WI38 (cell line): ENCODE results near the gene RAPGEF2.

Experiments used
- H3K4me3 ChIP-seq: 2 replicates; pipeline ENCODE4 v1.5.1; 2011; ENCODE audit warnings: low read depth, mild to moderate bottlenecking, control low read depth, low read length
- TF ChIP-seq, protein P1 (sequence below): IDR thresholded peaks from 2 replicates; pipeline ENCODE4 v1.5.1; 2012; ENCODE audit warnings: low read depth, mild to moderate bottlenecking, control low read depth, low read length

RAPGEF2 gene

DNA sequence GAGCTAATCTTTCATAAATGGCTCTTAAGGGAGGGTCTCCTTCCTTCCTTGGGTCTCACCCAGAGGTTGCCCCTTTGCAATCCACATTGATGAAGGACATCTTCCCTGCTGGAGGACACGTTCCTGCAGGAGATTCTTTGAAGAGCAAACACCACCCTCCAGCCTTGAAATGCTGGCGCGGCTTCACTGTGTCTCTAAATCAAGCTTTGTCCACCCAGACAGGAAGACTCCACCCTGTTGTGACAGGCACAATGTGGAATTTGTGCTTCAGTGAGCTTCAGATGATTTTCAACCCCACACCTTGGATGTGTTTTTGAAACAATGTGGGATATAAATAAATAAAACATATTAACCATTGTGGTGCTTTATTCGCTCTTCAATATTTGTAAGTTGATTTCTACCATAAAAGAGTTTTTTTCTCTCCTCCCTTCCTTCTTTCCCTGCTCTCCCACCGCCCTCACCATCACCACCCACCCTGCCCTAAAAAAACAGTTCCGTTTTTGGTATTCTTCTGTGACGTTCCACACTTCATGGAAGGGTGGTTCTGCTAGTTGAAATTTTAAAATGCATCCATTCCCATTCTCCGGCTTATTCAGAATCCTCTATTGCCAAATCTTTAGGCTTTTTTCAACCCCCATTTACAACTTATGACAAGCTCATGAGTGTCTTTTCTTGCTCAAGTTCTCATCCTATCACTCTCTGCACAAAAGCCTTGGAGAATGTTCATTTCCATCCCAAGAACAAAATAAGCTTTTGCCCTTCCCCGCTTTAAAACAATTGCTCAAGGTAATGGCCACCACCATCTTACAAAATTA lies 264.3 kb downstream of the RAPGEF2 start:
- TF ChIP-seq, protein P1, sequence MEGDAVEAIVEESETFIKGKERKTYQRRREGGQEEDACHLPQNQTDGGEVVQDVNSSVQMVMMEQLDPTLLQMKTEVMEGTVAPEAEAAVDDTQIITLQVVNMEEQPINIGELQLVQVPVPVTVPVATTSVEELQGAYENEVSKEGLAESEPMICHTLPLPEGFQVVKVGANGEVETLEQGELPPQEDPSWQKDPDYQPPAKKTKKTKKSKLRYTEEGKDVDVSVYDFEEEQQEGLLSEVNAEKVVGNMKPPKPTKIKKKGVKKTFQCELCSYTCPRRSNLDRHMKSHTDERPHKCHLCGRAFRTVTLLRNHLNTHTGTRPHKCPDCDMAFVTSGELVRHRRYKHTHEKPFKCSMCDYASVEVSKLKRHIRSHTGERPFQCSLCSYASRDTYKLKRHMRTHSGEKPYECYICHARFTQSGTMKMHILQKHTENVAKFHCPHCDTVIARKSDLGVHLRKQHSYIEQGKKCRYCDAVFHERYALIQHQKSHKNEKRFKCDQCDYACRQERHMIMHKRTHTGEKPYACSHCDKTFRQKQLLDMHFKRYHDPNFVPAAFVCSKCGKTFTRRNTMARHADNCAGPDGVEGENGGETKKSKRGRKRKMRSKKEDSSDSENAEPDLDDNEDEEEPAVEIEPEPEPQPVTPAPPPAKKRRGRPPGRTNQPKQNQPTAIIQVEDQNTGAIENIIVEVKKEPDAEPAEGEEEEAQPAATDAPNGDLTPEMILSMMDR = no peak

DNA sequence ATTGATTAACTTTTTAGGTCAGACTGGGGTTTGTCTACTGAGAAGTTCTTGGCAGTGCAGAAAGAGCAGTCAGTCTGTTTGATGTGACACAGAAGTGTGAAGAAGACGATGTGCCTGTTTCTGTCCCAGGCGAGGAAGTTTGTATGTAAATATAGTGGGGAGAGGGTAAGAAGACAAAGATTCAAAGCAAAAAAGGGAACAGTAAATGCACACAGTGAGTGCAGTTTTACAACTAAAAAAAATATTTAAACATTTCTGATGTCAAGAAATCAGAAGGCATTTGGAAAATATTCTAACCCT lies 264.9 kb downstream of the RAPGEF2 start:
- TF ChIP-seq, protein P1 = no peak
- H3K4me3 ChIP-seq = no peak overlapping the region

More for the DNA sequence above, 264.3 kb downstream of the RAPGEF2 start:
- 0 out of 2 replicates have a peak overlapping the region, but pooled peaks have one; percentile 16 for H3K4me3 ChIP-seq

DNA sequence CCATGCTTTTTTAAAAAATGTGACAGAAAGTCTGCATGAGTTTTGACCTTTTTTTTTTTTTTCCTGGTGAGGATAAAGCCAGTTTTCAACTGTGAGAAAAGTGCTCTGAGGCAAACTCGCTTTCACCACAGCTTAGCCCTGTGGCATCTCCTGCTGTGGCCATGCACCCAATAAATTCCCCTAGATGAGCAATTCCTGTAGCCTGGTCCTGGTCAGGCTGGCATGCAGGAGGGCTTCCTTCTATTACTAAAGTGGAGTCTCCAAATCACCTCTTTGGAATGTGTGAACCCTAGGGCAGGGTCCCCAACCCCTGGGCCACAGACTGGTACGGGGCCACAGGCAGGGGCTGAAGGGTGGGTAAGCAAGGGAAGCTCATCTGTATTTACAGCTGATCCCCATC lies 265.4 kb downstream of the RAPGEF2 start:
- TF ChIP-seq, protein P1 = no peak
- no peak overlapping the region for H3K4me3 ChIP-seq

- TF ChIP-seq, protein P1 = no peak
- no peak overlapping the region for H3K4me3 ChIP-seq
These were observed 266.4 kb downstream of the RAPGEF2 start for GRCh38 chr4:159369256-159369655.

- no peak overlapping the region for H3K4me3 ChIP-seq
- TF ChIP-seq, protein P1 = no peak
These were observed 267.4 kb downstream of the RAPGEF2 start for GRCh38 chr4:159370286-159370685.

GRCh38 chr4:159374749-159375530 lies 272.1 kb downstream of the RAPGEF2 start:
- TF ChIP-seq, protein P1 = no peak
- no peak overlapping the region for H3K4me3 ChIP-seq

GRCh38 chr4:159376289-159376688 lies 273.4 kb downstream of the RAPGEF2 start:
- TF ChIP-seq, protein P1 = no peak
- H3K4me3 ChIP-seq = no peak overlapping the region
